GM15510 (cell line): ENCODE data around the gene SAMD3.

Experiments used
- POLR2A ChIP-seq: IDR thresholded peaks from 3 replicates; pipeline ENCODE4 v1.6.1; 2011; ENCODE audit warnings: borderline replicate concordance; ENCODE audit not compliant: insufficient read length; ENCODE audit errors: extremely low read depth

Gene SAMD3

GRCh38 chr6:130113201-130113710, 109.5 kb downstream of the SAMD3 start:
- no peak for TF ChIP-seq POLR2A

GRCh38 chr6:130111031-130111430, 111.7 kb downstream of the SAMD3 start:
- TF ChIP-seq POLR2A: no peak

GRCh38 chr6:130107710-130108109, 115.0 kb downstream of the SAMD3 start:
- TF ChIP-seq POLR2A: no peak

GRCh38 chr6:130105996-130106704, 116.6 kb downstream of the SAMD3 start:
- TF ChIP-seq POLR2A: no peak

GRCh38 chr6:130099119-130099518, 123.6 kb downstream of the SAMD3 start:
- no peak for TF ChIP-seq POLR2A

GRCh38 chr6:130098317-130098716, 124.4 kb downstream of the SAMD3 start:
- no peak for TF ChIP-seq POLR2A
